ENCODE results near the gene TMEM245.
"Not testable (repeated sequence)": the region's sequence is repeated elsewhere in the genome, so short reads cannot be mapped to it uniquely, and the experiment has no call there.

The TMEM245 gene

DNA sequence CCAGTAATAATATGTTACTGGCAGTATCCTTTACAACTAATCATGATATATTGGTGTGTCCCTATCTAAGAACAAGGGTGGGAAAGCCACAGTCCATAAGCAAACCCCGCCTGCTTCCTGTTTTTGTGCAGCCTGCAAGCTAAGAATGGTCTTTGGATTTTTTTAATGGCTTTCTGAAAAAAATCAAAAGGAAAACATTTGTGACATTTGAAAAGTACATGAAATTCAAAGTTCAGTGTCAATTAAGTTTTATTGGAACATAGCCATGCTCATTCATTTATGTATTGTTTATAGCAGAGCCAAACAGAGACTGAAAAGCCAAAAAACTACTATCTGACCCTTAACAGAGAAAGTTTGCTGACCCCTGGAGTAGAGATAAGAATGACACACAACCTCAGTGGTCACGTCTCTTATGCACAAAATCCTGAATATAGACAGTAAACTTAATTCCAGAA is 12.8 kb upstream of the TMEM245 start:
- no peak for DNase-seq

DNA sequence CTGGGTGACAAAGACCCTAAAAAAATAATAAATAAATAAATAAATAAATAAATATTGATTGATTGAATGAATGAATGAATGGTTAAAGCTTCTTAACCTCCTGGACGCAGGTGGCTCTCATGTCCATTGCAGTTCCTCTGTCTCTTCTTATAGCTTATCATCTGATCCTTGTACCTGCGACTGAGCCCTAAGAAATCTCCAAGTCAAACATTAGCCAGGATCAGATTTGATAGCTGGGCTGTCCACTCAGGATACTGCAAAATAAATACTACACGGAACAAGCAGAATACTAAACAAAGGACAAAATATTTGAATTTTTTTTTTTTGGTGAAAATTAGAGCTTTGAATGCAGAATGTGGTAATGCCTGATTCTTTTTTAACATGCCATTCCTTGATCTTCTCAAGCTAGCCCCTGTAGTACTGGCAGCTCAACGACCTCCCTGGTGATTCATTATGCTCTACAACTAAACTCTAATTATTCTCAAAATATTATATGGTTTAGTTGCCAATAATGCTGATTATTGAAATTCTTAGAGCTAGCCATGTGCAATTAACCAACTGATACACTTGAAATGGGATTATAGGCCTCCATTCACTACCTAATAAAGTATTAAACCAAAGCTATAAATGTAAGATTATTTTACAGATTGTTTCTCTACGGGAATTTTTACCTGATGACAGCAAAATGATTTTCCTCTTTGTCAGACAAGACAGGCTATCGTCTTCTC is 9.9 kb upstream of the TMEM245 start:
- no peak for DNase-seq

DNA sequence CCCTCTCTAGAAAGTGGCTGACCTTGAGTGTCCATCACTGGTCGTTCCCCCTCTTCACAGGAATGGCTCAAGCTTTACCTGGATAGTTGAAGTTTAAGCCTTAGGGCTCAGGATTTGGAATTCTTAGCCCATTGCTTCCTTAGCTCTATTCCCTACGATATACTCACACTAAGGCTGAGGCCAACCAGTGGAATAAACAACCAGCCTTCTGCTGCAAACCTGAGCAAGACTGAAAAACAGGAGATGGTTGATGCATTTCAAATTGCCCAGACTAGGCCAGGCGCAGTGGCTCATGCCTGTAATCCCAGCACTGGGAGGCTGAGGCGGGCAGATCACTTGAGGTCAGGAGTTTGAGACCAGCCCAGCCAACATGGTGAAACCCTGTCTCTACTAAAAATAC is 6.9 kb upstream of the TMEM245 start:
- not testable (repeated sequence) for DNase-seq

DNA sequence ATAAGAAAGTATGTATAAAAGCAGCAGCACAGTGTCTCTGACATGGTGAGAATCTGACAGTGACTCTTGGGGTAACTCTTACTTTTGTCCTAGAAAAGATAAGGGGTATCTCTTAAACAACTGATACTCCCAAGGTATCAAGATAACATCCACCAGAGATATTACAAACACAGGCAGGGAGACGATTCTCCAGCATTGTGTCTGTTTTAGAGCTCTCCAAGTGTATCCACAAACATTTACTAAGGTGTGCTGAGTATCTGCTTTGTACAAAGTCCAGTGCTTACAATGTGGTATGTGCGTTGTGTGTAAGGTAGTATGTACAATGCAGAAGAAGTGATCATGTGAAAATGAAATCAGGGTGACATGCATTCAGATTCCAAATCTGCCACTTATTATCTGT is 4.4 kb upstream of the TMEM245 start:
- DNase-seq, result no peak

DNA sequence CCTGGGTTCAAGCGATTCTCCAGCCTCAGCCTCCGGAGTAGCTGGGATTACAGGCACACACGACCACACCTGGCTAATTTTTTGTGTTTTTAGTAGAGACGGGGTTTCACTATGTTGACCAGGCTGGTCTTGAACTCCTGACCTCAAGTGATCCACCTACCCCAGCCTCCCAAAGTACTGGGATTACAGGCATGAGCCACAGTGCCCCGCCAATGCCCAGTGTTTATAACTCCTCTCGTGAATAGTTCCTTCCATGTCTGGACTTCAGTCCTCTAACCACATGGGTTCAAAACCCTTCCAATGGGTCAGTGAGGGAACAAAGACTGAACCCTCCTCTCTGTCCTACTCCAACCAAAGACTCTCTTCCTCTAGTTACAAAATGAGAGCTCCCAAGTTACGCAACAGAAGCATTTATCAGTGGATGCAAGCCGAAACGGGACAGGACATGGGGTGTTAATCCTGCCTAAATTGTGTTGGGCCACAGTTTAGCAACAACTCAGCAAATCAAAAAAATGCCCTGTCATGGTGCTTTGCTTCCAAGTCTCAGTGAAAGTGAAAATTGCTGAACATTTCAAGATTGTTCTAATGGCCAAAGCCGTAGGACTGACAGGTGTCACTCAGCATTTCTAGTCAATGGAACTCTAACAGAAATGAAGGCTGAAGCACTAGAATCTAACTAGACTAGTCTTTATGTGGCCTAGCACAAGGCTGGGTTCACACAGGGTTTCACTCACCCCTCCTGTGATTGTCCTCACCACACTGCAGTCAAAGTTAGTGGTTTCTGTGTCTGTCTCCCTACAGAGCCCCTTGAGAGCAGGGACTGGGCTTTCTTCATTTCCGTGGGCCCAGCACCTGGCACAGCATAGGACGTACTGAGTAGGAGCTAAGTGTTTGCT is 3.2 kb upstream of the TMEM245 start:
- DNase-seq, result no peak

DNA sequence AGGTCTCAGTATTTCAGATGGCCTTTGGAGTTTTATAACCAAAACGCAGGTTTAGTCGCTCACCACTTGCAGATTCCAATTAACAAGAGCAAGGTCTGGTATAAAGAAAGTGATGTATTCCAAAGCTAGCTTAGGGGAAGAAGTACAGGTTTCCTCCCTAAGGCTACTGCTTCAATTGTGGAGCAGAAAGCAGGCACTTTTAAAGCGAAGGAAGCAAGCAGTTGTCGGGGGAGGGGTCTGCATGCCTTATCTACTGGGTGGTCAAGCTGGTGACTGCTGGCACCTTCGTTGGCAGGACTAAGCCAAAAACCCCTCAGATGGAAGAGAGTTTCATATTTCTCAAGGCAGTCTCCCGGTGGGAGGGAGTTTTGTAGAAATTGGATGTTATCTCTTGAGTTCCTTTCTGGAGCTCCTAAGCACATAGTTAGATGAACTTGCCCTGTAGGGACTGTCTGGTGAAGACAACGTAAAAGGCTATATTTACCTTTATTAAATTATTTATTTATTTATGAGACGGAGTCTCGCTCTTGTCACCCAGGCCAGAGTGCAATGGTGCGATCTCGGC is 1.6 kb upstream of the TMEM245 start:
- no peak for DNase-seq

DNA sequence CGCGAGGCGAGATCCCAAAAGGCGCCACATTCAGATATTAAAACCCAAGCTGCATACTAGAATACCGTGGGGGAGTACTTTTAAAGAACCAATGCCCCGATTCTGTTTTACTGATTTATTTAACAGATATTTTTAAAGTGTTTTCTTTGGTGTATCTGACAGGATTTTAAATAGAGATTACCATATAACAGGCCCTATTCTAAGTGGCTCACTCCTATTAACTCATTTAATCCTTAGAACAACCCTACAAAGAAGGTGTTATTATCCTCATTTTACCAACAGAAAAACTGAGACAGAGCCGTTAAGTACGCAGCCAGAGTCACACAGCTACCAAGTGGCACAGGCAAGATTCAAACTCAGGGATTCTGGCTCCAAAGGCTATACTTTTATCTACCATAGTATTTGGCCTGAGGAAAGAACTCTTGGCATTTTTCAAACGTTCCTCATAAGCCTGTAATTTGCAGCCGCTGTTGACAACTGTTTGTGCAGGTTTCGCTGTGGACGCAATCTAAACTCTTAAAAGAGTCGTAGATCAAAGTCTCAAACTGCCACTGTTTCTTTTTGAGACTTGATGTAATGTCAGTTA is 550 bp upstream of the TMEM245 start:
- DNase-seq, result no peak

DNA sequence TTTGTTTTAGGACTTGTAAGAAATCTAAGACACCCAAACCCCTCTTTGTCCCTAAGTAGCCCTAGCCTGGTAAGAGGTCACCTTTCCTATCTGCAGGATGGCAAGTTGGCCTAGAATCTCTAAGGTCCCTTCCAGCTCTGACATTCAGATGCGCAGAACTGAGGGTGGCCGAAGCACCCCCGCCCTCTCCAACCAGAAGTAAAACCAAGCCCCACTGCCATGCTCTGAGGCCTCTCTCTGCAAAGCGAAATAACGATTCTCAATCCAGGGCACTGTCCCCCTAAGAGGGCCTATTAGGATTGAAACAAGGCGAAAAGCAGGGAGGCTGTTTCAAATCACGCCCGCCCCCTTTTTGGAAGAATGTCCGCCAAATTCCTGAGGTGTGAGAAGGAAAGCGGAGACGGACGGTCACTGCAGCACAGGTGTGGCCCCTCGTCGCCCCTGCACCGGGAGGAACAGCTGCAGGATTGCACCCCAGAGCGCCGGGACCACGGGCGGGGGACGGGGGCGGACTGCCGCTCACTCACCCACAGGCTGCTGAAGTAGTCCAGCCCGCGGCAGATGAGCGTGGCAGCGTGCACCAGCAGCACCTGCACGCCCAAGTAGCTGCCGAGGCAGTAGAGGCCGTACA is 824 bp downstream of the TMEM245 start:
- no peak for DNase-seq

DNA sequence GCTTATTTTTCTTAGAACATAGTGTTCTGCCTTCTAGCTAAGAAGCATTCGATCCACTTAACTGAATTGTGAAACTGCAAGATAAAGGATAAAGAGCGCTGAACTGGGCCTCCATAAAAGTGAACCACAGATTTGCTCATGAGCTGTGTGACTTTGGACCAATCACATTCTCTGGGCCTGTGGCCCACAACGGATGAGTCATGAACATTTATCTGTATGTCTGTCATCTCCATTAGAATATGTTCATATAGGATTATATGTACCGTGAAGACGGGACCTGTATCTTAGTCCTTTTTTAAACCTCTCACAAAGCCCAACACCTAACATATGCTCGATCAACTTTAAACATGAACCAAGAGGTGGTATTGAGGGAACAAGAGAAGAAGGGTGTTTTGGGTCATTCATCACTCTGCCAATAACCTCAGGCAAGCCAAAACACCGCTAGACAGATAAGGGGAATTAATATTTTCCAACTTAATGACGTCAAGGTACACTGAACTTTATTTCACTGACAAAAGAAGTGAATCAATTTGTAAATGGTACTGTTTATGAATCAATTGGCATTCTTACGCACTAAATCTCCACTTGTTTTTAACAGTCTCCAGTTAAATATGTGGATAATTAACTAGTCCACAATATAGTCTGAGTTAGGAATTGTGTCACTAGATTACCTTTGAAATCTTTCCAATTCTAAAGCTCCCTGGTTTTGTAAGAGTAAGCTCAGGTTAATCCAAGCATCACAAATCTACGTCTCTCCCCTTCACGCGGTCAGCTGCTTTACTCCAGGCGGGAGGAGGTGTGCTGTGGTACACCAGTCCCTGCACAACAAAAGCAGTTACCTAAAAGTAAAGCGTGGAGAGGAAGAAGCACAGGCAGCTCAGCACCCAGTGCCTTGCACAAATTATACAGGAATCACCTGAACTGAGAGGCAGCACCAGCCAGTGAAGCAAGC is 1.6 kb downstream of the TMEM245 start:
- no peak for DNase-seq

DNA sequence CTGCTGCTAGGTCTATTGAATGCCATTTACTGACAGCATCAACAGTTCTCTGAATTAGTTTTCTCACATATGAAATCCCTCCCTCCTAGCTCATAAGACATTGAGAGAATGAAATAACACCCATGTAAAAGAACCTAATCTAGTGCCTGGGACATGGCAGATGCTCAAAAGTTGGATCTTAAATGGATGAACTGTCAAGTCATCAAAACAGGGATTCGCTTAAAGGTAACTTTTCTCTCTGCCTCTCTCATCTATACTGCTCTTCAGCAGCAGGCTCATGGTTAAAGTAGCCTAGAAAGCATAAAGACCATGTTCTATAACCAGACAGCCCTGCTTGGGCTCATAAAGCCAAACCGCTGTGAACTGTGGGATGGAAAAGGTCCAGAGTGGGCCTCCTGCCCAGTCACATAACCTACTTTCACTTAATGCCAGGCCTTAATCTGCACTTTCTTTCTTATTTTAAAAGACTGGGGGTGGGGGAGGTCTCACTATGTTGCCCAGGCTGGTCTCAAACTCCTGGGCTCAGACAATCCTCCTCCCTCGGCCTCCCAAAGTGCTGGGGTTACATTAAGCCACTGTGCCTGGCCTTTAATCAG is 3.7 kb downstream of the TMEM245 start:
- no peak for DNase-seq

DNA sequence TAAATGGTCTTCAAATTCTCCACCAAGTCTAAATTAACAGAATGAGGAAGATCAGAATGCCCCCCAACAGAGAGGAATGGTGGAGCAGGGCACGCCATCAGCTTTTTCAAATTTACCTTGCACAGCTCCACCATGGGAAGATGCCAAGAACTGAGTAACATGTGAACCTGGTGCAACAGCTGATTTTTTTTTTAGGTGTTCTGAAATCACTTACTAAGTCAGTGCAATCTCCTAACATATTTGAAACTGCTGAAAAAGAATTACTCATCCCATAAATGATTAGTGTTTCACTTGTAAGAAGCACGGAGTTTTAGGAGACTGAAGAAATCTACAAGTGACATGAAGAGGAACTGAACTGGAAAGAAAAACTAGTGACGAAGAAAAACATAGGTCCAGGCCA is 5.1 kb downstream of the TMEM245 start:
- DNase-seq, result no peak

DNA sequence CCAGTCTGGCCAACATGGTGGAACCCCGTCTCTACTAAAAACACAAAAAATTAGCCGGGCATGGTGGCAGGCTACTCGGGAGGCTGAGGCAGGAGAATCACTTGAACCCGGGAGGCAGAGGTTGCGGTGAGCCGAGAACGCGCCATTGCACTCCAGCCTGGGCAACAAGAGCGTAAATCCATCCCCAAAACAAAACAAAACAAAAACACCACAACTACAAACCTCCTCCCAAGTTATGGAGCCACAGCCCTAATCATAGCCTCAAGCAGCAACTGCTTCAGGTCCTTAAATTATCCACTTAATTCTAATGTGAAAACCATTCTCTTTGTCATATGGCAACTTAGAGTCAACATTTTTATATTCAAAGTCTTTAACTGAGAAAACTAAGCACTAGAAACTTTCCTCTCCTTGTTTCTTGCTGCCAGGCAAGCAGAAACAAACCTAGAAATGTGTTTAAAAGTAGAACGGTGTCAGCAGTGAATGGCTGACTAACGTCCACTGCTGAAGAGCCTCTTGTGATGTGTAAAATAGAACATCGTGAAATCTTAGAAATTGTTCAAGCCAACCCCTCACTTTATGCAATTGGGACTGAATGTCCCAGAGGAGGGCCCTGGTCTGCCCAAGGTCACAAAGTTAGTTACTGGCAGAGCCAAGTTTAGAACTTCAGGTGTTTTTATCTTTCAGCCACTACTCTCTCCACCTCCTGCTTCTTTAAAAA is 5.7 kb downstream of the TMEM245 start:
- no peak for DNase-seq

DNA sequence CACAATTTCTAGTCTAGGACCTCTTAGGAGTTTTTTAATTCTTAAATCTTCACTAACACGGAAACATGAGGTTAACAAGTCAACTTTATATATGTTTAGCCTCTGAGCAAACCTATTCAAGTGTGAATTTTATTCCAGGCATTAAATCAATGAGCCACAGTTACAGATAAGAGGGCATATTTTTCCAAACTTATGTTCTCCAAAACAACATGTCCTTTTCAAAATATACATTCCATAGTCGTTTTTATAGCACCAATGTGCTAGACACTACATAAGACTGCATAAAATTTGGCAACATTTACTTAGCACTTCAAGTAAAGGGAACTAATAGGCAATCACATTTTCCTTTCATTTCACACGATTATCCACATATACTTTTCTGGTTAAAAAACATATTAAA is 6.5 kb downstream of the TMEM245 start:
- DNase-seq, result no peak

DNA sequence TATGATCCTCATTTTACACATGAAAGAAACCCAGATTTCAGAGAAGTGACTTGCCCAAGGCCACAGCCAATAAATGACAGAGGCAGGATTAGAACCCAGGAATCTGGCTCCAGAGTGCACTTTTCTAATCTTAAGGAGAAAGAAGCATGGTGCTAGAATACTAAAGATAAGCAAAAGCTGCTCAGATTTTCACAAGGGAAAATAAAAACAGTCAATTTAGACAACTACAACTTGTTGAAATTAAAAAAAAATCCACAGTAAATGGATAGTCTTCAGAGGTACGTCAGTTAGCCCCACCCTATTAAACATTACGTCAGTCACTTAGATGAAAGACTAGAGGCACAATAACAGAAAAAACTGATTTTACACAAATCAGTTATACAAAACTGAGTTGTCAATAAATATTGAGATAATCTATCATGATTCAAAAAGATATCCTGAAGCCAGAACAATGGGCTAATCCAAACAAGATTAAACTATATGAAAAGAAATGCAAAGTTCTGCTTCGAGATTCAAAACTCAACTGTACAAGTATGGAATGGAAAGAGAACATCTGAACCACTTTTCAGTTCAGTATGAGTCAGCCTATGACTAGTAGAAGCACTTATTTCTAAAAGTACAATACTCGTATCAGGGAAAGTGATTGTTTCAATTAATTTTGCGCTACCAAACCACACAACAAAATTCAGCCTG is 9.3 kb downstream of the TMEM245 start:
- no peak for DNase-seq

DNA sequence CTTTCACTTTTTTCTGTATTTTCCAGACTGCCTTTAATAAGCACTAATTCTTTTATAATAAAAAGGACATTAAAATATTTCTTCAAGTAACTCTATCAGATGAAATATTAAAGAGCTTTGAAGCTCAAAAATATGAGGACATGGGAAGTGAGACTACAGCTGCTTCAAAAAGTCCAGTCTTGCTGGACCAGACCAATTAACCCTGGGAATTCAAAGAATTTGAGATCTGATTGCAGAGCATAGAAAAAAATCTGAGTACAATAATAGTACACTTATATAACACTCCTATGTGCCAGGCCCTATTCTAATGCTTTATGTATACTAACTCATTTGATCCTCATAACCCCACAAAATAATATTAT is 9.8 kb downstream of the TMEM245 start:
- DNase-seq, result no peak

DNA sequence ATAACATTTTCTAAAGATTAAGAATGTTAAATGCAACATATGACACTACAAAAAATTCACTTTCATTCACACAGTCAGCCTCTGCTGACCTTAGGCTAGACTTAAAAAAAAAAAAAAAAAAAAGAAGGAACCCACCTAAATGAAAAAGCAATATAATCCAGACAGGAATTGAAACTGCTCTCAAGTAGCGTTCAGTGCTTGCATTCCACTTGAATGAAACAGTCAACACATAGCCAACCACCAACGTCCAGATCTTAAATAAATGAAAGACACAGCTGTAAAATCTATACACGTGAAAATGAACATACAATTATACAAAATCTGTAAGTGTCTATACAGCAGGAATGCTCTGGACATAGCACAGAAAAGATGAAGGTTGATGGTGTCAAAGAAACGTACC is 11.4 kb downstream of the TMEM245 start:
- no peak for DNase-seq

DNA sequence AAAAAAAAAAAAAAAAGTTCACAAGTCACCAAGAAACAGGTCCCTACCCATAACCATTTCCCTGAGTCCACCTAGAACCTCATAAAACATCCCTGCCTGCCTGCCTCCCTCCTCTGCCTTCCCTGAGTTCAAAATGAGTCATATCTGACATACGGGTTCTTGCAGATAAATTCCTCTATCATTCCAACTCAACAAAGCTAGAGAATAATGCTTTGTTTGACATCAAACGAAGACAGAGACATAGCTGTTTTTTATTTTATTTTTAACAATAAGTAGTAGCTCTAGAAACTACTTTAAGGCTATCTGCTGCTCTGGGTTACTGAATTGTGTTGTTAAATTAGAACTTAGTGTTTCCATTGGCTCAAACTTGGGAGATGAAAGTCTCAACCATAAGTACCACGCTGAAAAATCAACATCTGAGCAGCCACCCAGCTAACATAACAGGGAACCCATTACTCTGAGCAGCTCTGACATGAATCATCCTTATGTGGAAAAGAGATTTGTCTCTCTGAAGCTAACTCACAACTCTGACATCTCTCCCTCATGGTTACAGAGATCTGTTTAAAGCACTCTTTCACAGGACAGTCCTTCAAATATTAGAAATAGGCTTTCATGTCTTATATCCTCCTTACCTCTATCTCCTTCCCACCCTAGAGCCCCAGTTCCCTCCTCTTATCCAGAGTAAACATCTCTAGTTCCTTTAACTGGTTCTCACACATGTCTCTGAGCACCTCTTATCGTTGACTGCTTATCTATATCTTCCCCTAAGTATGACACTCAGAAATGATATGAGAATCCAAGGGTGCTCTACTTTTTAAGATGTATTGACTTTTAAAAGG is 12.1 kb downstream of the TMEM245 start:
- DNase-seq, result no peak

DNA sequence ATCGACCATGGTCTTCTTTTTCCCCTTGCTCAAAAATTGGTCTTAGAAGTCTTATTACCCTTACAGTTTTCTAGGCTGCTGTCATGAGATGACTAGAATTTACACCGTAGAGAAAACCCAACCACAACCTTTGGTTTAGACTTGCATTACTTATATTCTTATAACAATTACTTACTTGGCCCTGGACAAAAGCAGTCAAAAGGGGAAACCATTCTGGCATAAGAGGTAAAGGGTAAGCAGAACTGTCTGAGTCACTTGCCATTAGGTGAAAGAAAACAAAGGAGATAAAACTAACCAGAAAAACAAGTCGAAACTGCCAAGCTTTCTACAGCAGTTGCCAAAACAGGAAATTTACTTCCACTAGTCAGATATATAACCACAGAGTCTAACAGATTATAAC is 17.9 kb downstream of the TMEM245 start:
- DNase-seq, result no peak

DNA sequence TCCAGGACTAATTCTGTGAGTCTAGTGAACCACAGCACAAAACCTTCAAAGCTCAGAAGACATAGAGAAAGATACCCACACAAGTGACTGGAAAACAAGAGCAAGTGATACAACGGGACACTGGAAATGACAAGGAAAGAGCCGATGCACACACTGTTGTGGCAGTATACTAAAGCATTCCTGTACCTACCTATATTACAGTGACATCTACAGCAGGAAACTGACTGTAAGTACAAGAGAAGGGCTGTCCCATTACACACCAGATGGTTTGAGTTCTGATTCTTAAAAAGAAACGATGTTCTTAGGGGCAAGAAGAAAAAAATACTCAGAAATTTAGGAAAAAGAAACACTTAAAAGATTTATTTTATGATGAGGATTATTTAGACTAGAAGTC is 18.5 kb downstream of the TMEM245 start:
- DNase-seq, result no peak
